Gastroesophageal sphincter (tissue), 4 donors: ENCODE results near the gene BEGAIN. TPM values are rescaled to one million over a fixed set of nuclear protein-coding genes. Genes with fewer than 3 reads are reported as not detected.

Experiments used
- ATAC-seq: fragments of 150-250 bp; one replicate; pipeline ENCODE4 v1.9.1; 2016; ENCODE audit warnings: mild to moderate bottlenecking, moderate library complexity
- H3K27ac ChIP-seq, 4 donors: fragments of 200-600 bp; sonication (generic) in 3 of 4; 1 replicate in 3 of 4; 2 replicates in 1 of 4; pipeline ENCODE4 v1.5.1; 2016 to 2019
- H3K27me3 ChIP-seq: fragments of 200-600 bp; sonication (generic); one replicate; pipeline ENCODE4 v1.5.1; 2019
- H3K36me3 ChIP-seq, 2 donors: fragments of 200-600 bp; sonication (generic); one replicate each; pipeline ENCODE4 v1.5.1; 2019; ENCODE audit warnings: control low read depth in 1 of 2
- H3K4me1 ChIP-seq, 3 donors: fragments of 200-600 bp; sonication (generic); 1 replicate in 2 of 3; 2 replicates in 1 of 3; pipeline ENCODE4 v1.5.1; 2016 to 2019; ENCODE audit warnings: control low read depth in 2 of 3
- H3K4me3 ChIP-seq, 2 donors: fragments of 200-600 bp; sonication (generic); one replicate each; pipeline ENCODE4 v1.5.1; 2019; ENCODE audit warnings: mild to moderate bottlenecking in 1 of 2, moderate library complexity in 1 of 2
- H3K9me3 ChIP-seq, 3 donors: fragments of 200-600 bp; sonication (generic); one replicate each; pipeline ENCODE4 v1.5.1; 2017 to 2019; ENCODE audit warnings: control low read depth in 2 of 3
- CTCF ChIP-seq, 4 experiments: fragments of 200-600 bp in 2 of 4; fragments of 450-650 bp in 2 of 4; sonication (generic) in 1 of 4; IDR thresholded peaks; one replicate each; pipeline ENCODE4 v1.5.1; 2017 to 2019; ENCODE audit warnings: antibody characterized with exemption in 4 of 4, mild to moderate bottlenecking in 2 of 4, moderate library complexity in 2 of 4
- EP300 ChIP-seq: sonication (generic); formaldehyde crosslinking; IDR thresholded peaks from one replicate; pipeline ENCODE4 v1.6.1; 2017; ENCODE audit warnings: antibody characterized with exemption, mild to moderate bottlenecking
- POLR2A ChIP-seq, 2 donors: fragments of 450-650 bp; IDR thresholded peaks; one replicate each; pipeline ENCODE4 v1.6.1; 2017; ENCODE audit warnings: antibody characterized with exemption in 2 of 2, mild to moderate bottlenecking in 2 of 2, moderate library complexity in 1 of 2
- POLR2AphosphoS5 ChIP-seq: sonication (generic); formaldehyde crosslinking; IDR thresholded peaks from one replicate; pipeline ENCODE4 v1.6.1; 2017; ENCODE audit warnings: antibody characterized with exemption
- WGBS, 2 donors: methylation state at CpG; one replicate each; pipeline ENCODE4 v1.1.5; 2018; ENCODE audit warnings: low coverage in 1 of 2; 5-methylcytosine and 5-hydroxymethylcytosine counted together
- total RNA-seq, 4 donors: library from RNA; depleted of rRNA; stranded (reverse); fragments of >200 nt; gene quantifications; one replicate each; pipeline ENCODE4 v1.1.0, GENCODE V29; 2016

Gene BEGAIN
- total RNA-seq, 4 donors from 2014 or later: 3.9 to 5.6 (median 4.2) TPM

GRCh38 chr14:100616854-100617409 lies 29.7 kb upstream of the BEGAIN start:
- Histone ChIP-seq H3K9me3 (no peaks in the 10 kb centered on the region), H3K27me3 (peaks cover 17% of the 10 kb centered on the region), H3K4me3 (no peak overlapping the region), H3K27ac (no peak overlapping the region), H3K4me1 (peaks cover 0 to 22% (median 0%) of the 10 kb centered on the region in 3 donors), H3K36me3 (no peaks in the 10 kb centered on the region)
- 58 to 62% methylated on average over 8 of the region's 10 CpGs for WGBS, 2 donors
- ATAC-seq: no peak
- TF ChIP-seq POLR2A (IDR thresholded peaks at IDR 0.05) (no peak), EP300 (no peak), POLR2AphosphoS5 (no peak), CTCF (IDR thresholded peaks at IDR 0.05) (no peak)

- peaks cover 0 to 21% (median 0%) of the 10 kb centered on the region in 3 donors for H3K4me1 ChIP-seq
- H3K27ac ChIP-seq: no peak overlapping the region
- WGBS, 2 donors: 83 to 87% methylated on average over 11 to 13 of the region's 25 CpGs
- no peaks in the 10 kb centered on the region for H3K9me3 ChIP-seq
- H3K36me3 ChIP-seq: no peaks in the 10 kb centered on the region
- no peak overlapping the region for H3K4me3 ChIP-seq
- peaks cover 14% of the 10 kb centered on the region for H3K27me3 ChIP-seq
- TF ChIP-seq EP300 (no peak), POLR2AphosphoS5 (no peak), CTCF (IDR thresholded peaks at IDR 0.05) (no peak)
- ATAC-seq: no peak
Observed at GRCh38 chr14:100615736-100616695, 28.8 kb upstream of the BEGAIN start.

- no peak for ATAC-seq
- H3K4me1 ChIP-seq: peaks cover 0 to 21% (median 0%) of the 10 kb centered on the region in 3 donors
- TF ChIP-seq POLR2A (IDR thresholded peaks at IDR 0.05) (no peak), CTCF (IDR thresholded peaks at IDR 0.05) (no peak), POLR2AphosphoS5 (no peak), EP300 (no peak)
- H3K36me3 ChIP-seq: no peaks in the 10 kb centered on the region
- H3K27ac ChIP-seq: no peak overlapping the region
- H3K27me3 ChIP-seq: peaks cover 23% of the 10 kb centered on the region
- no peak overlapping the region for H3K4me3 ChIP-seq
- H3K9me3 ChIP-seq: no peaks in the 10 kb centered on the region
Observed at GRCh38 chr14:100614803-100615202, 27.6 kb upstream of the BEGAIN start.

- TF ChIP-seq POLR2AphosphoS5: no peak
- TF ChIP-seq CTCF (IDR thresholded peaks at IDR 0.05): no peak
- TF ChIP-seq EP300: no peak
- peaks cover 0 to 10% (median 0%) of the 10 kb centered on the region in 3 donors for H3K4me1 ChIP-seq
- no peak for ATAC-seq
- H3K36me3 ChIP-seq: no peaks in the 10 kb centered on the region
- H3K27me3 ChIP-seq: peaks cover 15% of the 10 kb centered on the region
- 68 to 100% methylated on average over 1 to 3 of the region's 9 CpGs for WGBS, 2 donors
- H3K4me3 ChIP-seq: no peak overlapping the region
- H3K9me3 ChIP-seq: no peaks in the 10 kb centered on the region
- H3K27ac ChIP-seq: no peak overlapping the region
Observed at GRCh38 chr14:100612986-100613385, 25.8 kb upstream of the BEGAIN start.
